Measurements from ENCODE around the gene KRTAP19-4. TPM values are rescaled to one million over a fixed set of nuclear protein-coding genes. Genes with fewer than 3 reads are reported as not detected.

The KRTAP19-4 gene
- not detected for total RNA-seq

GRCh38 chr21:30497065-30497464, at the start of gene KRTAP19-4:
Gene KRTAP19-4 (minus strand): TSS chr21:30497165. CDS start chr21:30497110, 55 bp downstream.

GRCh38 chr21:30541764-30542163, 44.8 kb upstream of the KRTAP19-4 start, which contains the start of gene KRTAP19-6:
Gene KRTAP19-6 (minus strand): TSS chr21:30541864. CDS start chr21:30541833, 31 bp downstream.

GRCh38 chr21:30502041-30502440, 5.1 kb upstream of the KRTAP19-4 start, which contains the start of gene KRTAP19-5:
Gene KRTAP19-5 (minus strand): TSS chr21:30502141. CDS start chr21:30502090, 51 bp downstream.

GRCh38 chr21:30491963-30492428, 5.0 kb downstream of the KRTAP19-4 start, which contains the start of gene KRTAP19-3:
Gene KRTAP19-3 (minus strand): TSS chr21:30492013. CDS start chr21:30491957, 56 bp downstream.

GRCh38 chr21:30487336-30487735, 9.6 kb downstream of the KRTAP19-4 start, which contains the start of gene KRTAP19-2:
Gene KRTAP19-2 (minus strand): TSS chr21:30487436. CDS start chr21:30487348, 88 bp downstream.

DNA sequence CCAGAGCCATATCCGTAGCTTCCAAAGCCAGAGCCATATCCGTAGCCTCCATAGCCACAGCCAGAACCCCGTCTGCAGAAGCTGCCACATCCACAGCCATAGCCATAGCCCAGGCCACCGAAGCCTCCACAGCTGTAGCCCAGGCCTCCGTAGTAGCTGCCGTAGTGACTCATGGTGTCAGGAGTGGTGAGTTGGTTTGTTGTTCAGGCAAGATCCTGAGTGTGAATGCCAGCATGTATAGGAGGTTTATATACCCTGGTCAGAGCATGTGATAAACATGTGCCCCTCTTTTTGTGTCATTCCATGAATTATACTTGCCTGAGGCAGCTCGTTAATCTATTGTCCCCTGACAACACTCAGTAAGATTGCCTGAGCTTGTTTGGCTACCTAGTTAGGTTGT, 16.8 kb downstream of the KRTAP19-4 start, which contains the start of gene KRTAP19-1:
TSS of gene KRTAP19-1 (minus strand) at position 223 of the 400 bp plus-strand sequence. CDS start at position 173, 50 bp downstream.

Small RNAs within 50 kb of the gene (small RNA-seq; reads per million reads assigned to genes)
- gene AP000567.1: 0 reads per million in 2 donors
- 0 reads per million in 2 donors for gene KRTAP19-10P
- gene KRTAP19-11P: 0 reads per million in 2 donors
- gene KRTAP19-9P: 0 reads per million in 2 donors

Other genes with a start within 250 kb of the KRTAP19-4 start
- not detected for gene KRTAP24-1, start 214.2 kb downstream of the KRTAP19-4 start, total RNA-seq
- gene KRTAP25-1, start 207.7 kb downstream of the KRTAP19-4 start, total RNA-seq: not detected
- not detected for gene KRTAP26-1, start 176.8 kb downstream of the KRTAP19-4 start, total RNA-seq
- not detected for gene KRTAP27-1, start 159.5 kb downstream of the KRTAP19-4 start, total RNA-seq
- not detected for gene KRTAP23-1, start 148.6 kb downstream of the KRTAP19-4 start, total RNA-seq
- not detected for gene KRTAP13-2, start 124.9 kb downstream of the KRTAP19-4 start, total RNA-seq
- not detected for gene KRTAP13-1, start 101.1 kb downstream of the KRTAP19-4 start, total RNA-seq
- gene KRTAP13-3, start 71.2 kb downstream of the KRTAP19-4 start, total RNA-seq: not detected
- gene KRTAP13-4, start 66.9 kb downstream of the KRTAP19-4 start, total RNA-seq: not detected
- gene KRTAP15-1, start 56.9 kb downstream of the KRTAP19-4 start, total RNA-seq: not detected
- gene KRTAP19-1, start 16.8 kb downstream of the KRTAP19-4 start, total RNA-seq: 1 to 10 TPM in 1 of 2 donors, not detected in 1; 3.7 TPM
- not detected for gene KRTAP19-2, start 9.7 kb downstream of the KRTAP19-4 start, total RNA-seq
- not detected for gene KRTAP19-3, start 5.2 kb downstream of the KRTAP19-4 start, total RNA-seq
- not detected for gene KRTAP19-5, start 5.0 kb upstream of the KRTAP19-4 start, total RNA-seq
- not detected for gene KRTAP19-6, start 44.7 kb upstream of the KRTAP19-4 start, total RNA-seq
- not detected for gene KRTAP19-7, start 64.1 kb upstream of the KRTAP19-4 start, total RNA-seq
- not detected for gene KRTAP22-2, start 93.2 kb upstream of the KRTAP19-4 start, total RNA-seq
- gene KRTAP6-3, start 95.3 kb upstream of the KRTAP19-4 start, total RNA-seq: not detected
- gene KRTAP6-2, start 101.7 kb upstream of the KRTAP19-4 start, total RNA-seq: not detected
- not detected for gene KRTAP22-1, start 103.9 kb upstream of the KRTAP19-4 start, total RNA-seq
- gene KRTAP6-1, start 116.8 kb upstream of the KRTAP19-4 start, total RNA-seq: not detected
- not detected for gene KRTAP20-1, start 119.3 kb upstream of the KRTAP19-4 start, total RNA-seq
- not detected for gene KRTAP20-4, start 123.5 kb upstream of the KRTAP19-4 start, total RNA-seq
- not detected for gene KRTAP20-2, start 138.0 kb upstream of the KRTAP19-4 start, total RNA-seq
- not detected for gene KRTAP20-3, start 145.7 kb upstream of the KRTAP19-4 start, total RNA-seq
- gene KRTAP21-3, start 221.6 kb upstream of the KRTAP19-4 start, total RNA-seq: not detected

All from melanocyte of skin (primary cell).